HG03103 (cell line): ENCODE measurements around the gene TEKT2.

Source experiments
- ATAC-seq: cut with Tn5 transposase; IDR thresholded peaks from one replicate; pipeline ENCODE4 v1.9.1; 2021; ENCODE audit warnings: low read depth; ENCODE audit not compliant: unreplicated experiment

TEKT2 gene, protein sequence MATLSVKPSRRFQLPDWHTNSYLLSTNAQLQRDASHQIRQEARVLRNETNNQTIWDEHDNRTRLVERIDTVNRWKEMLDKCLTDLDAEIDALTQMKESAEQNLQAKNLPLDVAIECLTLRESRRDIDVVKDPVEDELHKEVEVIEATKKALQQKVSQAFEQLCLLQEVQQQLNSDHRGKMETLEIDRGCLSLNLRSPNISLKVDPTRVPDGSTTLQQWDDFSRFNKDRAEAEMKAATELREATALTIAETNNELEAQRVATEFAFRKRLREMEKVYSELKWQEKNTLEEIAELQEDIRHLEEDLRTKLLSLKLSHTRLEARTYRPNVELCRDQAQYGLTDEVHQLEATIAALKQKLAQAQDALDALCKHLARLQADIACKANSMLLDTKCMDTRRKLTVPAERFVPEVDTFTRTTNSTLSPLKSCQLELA

DNA sequence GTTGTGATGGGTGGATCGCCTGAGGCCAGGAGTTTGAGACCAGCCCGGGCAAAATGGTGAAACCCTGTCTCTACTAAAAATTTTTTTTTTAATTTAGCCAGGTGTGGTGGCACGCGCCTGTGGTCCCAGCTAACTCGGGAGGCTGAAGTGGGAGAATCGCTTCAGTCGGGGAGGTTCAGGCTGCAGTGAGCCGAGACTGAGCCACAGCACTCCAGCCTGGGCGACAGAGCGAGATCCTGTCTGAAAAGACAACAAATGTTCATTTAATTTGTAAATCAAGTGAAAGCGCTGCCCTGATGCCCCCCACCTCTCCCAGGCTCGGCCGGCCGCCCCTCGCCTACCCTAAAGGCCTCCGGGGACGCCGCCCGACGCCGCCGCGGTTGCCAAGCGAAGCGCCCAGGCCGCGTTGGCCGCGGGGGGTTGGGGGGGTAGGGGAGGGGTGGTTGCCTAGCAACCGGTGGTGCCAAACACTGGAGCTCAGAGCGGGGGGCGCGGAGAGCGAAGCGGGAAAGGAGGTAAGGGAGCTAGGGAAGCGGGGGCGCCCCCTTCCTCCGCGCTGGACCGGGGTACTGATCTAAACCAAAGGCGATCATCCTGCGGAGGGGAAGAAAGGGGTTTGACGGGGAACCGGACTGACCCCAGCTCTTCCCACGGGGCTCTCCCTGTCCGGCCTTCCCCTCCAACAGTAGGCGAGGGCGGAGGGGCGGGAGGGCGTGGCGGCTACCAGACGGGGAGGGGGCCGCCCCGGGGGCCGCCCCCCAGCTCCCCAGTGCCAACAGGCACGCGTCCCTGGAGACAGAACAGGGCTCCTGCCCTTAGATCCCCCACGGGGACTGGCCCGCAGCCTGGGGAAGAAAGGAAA is at the start of gene TEKT2:
TEKT2 (plus strand) TSS at position 460 of the 862 bp plus-strand sequence. CDS start 828 bp downstream, outside the sequence.
- ATAC-seq: no peak

DNA sequence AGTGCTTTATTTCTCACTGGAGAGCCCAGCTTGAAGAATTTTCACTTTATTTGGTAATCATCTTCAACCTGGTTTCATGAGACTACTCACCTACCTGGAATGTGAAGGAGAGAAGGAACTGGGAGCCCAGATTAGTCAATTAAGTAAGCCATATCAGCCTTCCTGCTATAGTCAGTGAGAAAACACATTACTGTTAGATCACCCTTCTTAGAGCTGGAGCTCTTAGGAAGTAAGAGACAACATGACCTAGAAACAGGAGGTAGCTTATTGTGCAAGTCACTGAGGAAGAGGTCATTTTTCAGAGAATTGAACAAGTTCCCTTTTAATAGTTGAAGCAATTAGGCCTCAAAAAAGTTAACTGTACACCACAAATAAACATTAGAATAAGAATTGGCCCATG is 49.2 kb upstream of the TEKT2 start:
- no peak for ATAC-seq

DNA sequence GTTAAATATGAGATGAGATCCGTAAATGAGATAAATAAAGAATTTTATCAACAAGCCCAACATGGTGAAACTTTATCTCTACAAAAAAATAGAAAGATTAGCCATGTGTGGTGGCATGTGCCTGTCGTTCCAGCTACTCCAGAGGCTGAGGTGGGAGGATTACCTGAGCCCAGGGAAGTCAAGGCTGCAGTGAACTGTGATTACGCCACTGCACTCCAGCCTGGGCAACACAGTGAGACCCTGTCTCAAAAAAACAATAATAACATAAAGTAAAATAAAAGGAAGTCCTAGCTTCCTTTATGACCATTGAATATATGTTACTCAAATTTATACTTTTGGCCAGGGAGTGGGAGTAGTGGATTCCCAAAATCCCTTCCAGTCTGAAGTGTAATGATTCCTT is 48.7 kb upstream of the TEKT2 start:
- no peak for ATAC-seq

DNA sequence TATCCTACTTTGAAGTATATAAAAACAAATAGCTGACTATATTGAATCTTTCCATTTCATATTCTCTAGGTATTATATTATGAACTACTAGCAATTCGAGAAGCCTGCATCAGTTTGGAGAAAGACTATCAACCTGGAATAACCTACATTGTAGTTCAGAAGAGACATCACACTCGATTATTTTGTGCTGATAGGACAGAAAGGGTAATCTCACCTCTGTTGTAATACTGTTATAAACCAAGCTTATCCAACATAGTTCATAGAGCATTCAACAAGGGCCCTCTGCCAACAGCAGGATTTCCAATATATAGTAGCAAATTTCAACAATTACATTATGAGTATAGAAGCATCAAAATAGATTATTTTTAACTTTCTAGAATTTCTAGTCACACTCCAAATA is 43.7 kb upstream of the TEKT2 start:
- ATAC-seq: no peak

DNA sequence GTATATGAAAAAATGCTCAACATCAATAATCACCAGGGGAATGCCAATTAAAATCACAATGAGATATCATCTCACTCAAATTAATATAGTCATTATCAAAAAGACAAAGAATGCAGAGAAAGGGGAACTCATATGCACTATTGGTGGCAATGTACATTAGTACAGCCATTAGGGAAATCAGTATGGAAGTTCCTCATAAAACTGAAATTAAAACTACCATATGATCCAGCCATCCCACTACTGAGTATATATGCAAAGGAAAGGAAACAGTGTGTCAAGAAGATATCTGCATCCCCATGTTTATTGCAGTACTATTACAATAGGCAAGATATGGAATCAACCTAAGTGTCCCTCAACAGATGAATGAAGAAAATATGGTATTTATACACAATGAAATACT is 32.1 kb upstream of the TEKT2 start:
- no peak for ATAC-seq

DNA sequence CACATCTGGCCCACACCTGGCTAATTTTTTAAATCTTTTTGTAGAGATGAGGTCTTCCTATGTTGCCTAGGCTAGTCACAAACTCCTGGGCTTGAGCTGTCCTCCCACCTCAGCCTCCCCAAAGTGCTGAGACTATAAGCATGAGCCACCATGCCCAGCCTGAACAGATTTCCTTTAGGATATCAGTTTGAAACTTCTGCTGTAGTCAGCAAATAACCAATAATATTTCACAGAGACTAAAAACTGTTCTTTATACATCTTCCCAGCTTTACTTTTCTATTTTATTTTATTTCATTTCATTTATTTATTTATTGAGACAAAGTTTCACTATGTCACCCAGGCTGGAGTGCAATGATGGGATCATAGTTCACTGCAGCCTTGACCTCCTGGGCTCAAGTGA is 29.9 kb upstream of the TEKT2 start:
- ATAC-seq: no peak

DNA sequence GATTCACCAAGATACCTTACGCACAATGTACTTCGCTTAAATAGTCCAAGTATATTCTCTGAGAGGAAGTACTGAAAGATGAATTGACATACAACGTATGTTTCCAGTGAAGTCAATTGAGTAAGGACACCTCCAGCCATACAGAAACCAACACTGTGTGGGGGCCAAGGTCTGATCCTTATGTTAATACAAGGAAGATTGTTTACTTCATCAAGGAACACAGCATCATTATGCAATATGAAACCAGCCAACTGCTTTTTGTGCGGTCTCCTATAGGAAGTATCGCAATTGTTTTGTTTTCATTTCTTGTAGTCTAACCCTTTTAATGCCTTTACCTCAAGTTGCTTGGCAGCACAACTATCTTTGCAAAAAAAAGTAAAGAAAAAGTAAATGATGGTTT is 28.2 kb upstream of the TEKT2 start:
- ATAC-seq: no peak

DNA sequence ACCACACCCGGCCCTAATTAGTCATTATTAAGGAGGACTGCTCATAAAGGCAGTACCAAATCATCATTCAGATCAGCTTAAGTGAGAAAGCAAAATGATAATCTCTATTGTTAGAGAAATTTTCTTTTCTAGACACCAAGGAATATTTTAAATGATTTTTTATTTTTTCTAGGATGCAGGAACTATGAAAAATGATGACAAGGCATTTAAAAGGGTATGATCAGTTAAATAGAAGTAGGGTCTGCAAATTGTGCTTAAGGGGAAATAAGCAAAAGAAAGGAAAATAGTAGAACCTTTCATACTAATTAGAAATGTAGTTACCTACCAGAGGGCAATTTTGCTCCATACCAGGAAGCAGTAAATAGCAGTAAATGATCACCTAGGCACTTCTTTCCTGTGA is 21.6 kb upstream of the TEKT2 start:
- ATAC-seq: no peak

DNA sequence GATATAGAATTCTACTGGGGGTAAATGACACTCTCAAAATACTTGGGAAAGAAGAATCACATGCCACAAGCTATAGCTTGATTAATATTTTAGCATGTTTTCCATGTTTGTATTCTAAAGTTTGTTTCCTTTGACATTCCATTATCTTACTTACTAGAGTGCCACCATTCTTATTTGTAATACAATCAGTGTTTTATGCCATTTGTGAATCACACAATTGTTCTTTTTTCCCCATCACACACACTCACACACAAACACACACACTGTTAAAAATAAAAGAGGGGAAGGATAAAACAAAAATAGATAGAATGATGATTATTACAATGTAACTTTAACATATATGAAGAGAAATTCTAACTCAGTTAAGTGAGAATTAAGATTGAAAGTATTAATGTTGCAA is 16.0 kb upstream of the TEKT2 start:
- no peak for ATAC-seq

DNA sequence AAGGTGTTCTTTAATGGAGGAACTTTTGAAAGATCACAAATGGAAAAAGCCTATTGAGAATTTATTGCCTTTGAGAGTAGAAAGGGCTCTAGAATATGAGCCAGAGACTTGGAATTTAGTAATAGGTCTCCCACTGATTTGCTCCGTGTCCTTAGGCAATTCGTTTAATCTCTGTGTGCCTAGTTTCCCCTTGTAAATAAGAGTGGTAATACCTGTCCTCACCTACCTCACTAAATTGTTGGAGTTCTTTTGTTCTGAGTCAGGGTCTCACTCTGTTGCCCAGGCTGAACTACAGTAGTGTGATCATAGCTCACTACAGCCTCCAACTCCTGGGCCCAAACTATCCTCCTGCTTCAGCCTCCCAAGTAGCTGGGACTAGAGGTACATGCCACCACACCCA is 15.0 kb upstream of the TEKT2 start:
- no peak for ATAC-seq

DNA sequence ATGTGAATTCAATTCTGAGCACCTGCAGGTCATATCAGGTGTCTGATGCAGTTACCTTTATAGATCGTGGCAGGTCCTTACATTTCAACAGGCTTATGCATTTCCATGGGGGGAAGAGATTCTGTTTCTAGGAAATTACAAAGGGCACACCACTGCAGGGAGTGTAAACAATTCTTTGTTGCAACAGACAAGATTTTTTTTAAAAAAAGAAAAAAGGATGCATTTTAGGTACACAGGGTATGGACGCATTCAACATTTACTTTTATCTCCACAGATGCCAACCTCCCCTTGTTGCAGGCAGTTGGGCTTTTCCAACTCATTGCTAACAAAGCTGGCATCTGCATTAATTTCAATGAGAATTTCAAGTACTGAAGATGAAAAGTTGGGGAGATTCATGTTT is 13.5 kb upstream of the TEKT2 start:
- no peak for ATAC-seq

DNA sequence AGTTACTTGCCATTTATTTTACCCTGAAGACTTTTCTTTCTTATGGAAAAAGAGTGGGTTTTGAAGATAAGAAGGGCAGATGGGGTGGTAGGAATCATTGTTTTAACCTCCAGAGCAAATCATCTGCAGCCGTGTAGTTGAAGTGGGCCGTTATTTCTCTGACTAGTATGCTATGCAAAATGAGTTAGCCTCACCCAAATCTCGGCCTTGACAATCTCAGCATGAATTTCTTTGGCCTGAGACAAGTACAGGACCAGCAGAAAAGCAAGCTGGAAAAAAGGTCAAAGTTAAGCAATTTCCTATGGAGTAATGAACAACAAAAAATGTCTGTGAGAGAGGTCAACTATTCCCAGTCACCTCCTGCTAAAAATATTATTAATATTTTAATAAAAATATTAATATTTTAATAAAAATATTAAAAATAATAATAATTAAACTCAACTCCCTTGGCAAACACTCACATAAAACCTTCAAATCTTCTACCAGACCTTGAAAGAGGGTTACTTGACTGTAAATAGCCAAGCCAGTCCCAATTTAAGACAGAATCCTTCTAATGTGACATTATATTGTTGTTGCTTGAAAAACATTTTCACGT is 6.8 kb upstream of the TEKT2 start:
- ATAC-seq: no peak

DNA sequence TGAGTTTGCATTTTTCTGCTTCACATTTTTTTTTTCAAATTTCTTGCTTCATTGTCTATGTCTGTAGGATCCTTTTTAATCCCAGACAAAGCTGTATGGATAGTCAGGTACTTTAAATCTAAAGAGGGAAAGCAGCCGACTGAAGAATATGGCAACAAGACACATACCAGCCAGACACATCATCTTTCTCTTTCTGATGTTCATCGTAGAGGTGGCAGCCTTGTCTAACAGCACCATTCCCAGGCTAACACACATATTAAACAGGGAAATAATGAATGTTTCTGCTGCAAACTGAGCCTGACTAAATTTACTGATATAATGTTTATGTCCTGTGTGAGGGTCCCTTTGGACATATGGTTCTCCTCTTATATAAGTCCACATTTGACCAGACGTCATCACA is 3.7 kb upstream of the TEKT2 start:
- no peak for ATAC-seq

DNA sequence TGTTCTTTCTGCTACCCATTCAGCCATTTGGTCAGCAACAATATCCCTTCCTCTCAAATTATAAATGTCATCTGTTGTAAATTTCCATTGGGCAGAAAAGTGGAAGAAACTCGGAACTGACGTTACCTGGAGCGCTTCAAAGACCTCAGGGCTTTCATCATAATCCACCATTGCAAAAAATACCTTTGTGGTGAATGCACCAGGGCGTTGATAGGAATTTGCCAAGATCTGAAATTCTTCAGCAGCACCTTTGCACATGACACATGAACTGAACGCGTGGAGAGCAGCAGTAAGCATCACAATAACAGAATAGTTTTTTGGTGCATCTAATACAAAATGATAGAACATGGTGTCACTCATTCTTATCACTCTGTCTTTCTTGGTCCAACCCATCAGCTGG is 3.1 kb upstream of the TEKT2 start:
- no peak for ATAC-seq

DNA sequence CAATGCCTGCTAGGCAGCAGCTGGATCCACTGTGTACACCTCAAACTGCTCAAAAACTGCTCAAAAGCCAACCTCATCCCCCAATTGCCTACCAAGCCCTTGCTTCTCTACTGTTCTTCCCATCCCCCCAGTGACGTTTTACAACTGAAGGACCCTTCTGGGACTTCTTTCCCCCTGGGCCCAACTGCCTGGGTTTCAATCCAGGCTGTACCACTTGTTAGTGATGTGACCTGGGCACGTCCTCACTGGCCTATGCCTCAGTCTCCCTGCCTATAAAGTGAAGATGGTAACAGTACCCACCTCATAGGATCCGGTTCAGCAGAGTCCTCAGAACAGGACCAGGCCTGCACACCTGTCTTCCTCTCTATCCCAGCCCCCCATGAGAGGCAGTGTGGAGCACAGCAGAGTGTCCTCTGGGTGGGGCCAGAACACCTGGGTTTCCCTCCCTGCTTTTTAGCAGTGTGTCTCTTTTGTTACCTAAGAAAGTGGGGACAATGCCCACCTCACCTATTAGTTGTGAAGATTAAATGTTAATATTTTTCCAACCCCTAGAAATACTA is 1.9 kb upstream of the TEKT2 start:
- no peak for ATAC-seq

DNA sequence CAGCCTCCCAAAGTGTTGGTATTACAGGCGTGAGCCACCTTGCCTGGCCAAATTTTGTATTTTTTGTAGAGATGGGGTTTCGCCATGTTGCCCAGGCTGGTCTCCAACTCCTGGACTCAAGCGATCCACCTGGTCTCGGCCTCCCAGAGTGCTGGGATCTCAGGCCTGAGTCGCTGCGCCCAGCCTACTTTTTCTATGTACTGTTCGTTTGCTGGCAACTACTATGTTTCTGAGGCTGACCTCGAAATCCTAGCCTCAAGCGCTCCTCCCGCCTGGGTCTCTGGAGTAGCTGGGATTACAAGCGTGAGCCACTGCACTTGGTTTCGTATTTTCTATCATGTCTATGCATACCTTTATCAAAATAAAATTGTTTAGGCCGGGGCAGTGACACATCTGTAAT is 675 bp upstream of the TEKT2 start:
- no peak for ATAC-seq

DNA sequence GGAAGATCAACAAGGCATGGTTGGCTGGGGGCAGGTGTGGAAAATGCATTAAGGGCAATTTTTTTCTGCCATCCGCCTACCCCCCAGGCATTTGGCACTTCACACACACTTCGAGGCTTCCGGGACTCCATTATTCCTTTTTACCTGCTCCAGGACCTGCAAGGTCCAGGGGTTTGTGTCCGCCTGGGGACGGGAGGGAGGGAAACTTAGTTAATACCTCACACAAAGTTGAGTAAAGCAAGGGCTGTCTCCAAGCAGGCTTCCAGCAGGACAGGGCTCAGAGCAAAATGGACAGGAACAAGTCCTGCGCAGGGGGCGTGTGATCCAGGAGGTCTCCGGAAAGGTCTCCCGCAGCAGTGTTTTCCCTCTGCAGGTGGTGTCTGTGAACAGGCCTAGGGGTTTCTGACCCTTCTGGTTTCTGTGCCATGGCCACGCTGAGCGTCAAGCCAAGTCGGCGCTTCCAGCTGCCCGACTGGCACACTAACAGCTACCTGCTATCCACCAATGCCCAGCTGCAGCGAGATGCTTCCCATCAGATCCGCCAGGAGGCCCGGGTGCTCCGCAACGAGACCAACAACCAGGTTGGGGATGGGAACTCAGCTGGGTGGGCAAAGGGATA is 712 bp downstream of the TEKT2 start:
- no peak for ATAC-seq

DNA sequence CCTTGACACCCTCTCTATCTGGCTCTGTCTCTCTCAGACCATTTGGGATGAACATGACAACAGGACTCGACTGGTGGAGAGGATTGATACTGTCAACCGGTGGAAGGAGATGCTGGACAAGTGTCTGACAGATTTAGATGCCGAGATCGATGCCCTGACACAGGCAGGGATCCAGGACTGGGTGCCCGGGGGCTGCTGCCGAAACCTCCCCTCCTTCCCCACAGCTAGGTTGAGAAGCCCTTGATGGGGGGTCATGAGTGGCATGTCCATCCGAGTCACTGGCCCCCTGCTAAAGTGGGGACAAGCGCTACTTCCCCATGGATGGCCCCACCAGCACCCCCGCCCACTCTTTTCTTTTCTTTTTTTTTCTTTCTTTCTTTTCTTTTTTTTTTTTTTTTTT is 1.2 kb downstream of the TEKT2 start:
- ATAC-seq: no peak

DNA sequence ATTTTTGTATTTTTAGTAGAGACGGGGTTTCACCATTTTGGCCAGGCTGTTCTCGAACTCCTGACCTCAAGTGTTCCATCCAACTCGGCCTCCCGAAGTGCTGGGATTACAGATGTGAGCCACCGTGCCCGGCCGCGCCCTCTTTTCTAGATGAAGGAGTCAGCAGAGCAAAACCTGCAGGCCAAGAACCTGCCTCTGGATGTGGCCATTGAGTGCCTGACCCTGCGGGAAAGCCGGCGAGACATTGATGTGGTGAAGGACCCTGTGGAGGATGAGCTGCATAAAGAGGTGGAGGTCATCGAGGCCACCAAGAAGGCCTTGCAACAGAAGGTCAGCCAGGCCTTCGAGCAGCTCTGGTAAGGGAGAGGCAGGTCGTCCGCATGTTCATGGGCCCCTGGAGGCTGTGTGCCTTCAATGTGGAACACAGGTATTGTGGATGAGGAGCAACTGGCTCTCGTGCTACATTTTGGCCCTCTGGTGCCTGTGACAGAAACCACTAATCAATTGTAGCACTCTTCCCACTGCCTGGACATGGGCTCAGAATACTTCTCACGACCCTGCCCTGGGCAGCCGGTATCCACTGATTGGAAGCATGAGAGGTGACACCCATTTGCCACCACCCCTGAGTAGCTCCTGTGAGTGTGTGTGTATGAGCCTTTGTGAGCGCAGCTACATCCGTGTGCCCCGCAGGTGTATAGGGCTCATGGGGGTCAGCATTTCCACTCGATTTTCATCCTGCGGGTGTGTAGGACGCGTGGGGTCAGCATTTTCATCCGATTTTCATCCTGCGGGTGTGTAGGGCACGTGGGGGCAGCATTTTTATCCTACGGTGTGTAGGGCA is 2.0 kb downstream of the TEKT2 start:
- no peak for ATAC-seq
